Mesothelial cell of epicardium (in vitro differentiated cells): ENCODE results near the gene SPRR1A. TPM values are rescaled to one million over a fixed set of nuclear protein-coding genes. Genes with fewer than 3 reads are reported as not detected.

Source experiments
- DNase-seq, 2 experiments: peaks; one replicate each; pipeline ENCODE4 v3.0.0; 2021; ENCODE audit warnings: low spot score in 2 of 2; ENCODE audit not compliant: unreplicated experiment in 2 of 2
- H3K27ac Mint-ChIP-seq: 2 replicates; pipeline ENCODE4 v1.8.0; 2021; ENCODE audit warnings: mixed read lengths
- H3K27me3 Mint-ChIP-seq: 2 replicates; pipeline ENCODE4 v1.8.0; 2021; ENCODE audit warnings: low read depth, mixed read lengths
- H3K36me3 Mint-ChIP-seq: 2 replicates; pipeline ENCODE4 v1.8.0; 2021; ENCODE audit warnings: mixed read lengths
- H3K4me1 Mint-ChIP-seq: 2 replicates; pipeline ENCODE4 v1.8.0; 2021; ENCODE audit warnings: mixed read lengths
- H3K4me3 Mint-ChIP-seq: 2 replicates; pipeline ENCODE4 v1.8.0; 2021; ENCODE audit warnings: mild to moderate bottlenecking, moderate library complexity, mixed read lengths
- H3K9me3 Mint-ChIP-seq: 2 replicates; pipeline ENCODE4 v1.8.0; 2021; ENCODE audit warnings: mixed read lengths
- CTCF ChIP-seq: fragments of 200-600 bp; sonication (generic); IDR thresholded peaks from one replicate; pipeline ENCODE4 v1.5.0; 2021; ENCODE audit warnings: antibody characterized with exemption; ENCODE audit not compliant: unreplicated experiment
- total RNA-seq: library from RNA; stranded (reverse); gene quantifications from 3 replicates; pipeline ENCODE4 v1.2.1, GENCODE V29; 2021

SPRR1A gene
- total RNA-seq = not detected in 3 replicates

GRCh38 chr1:152983743-152984142, at the start of gene SPRR1A:
TSS of gene SPRR1A (plus strand) at chr1:152984081. CDS start at chr1:152985231, 1,150 bp downstream.
- Mint-ChIP-seq H3K27ac (no peak within 1 kb of the TSS), H3K4me1 (no peaks in the 10 kb centered on the region), H3K27me3 (peaks cover 21% of the 10 kb centered on the region), H3K4me3 (no peak within 1 kb of the TSS), H3K9me3 (peaks cover 12% of the 10 kb centered on the region), H3K36me3 (no peaks in the 10 kb centered on the region)
- no peak for TF ChIP-seq CTCF
- DNase-seq = no peak

- Mint-ChIP-seq H3K36me3 (no peaks in the 10 kb centered on the region), H3K4me1 (no peaks in the 10 kb centered on the region), H3K27me3 (no peaks in the 10 kb centered on the region), H3K27ac (no peak overlapping the region), H3K4me3 (no peak overlapping the region), H3K9me3 (peaks cover 34% of the 10 kb centered on the region)
- DNase-seq = no peak
- no peak for TF ChIP-seq CTCF
Measured at GRCh38 chr1:152940614-152941013, 43.3 kb upstream of the SPRR1A start.

- Mint-ChIP-seq H3K27ac (no peak overlapping the region), H3K27me3 (no peaks in the 10 kb centered on the region), H3K4me3 (no peak overlapping the region), H3K36me3 (no peaks in the 10 kb centered on the region), H3K9me3 (peaks cover 37% of the 10 kb centered on the region), H3K4me1 (no peaks in the 10 kb centered on the region)
- no peak for DNase-seq
- no peak for TF ChIP-seq CTCF
Measured at GRCh38 chr1:152941037-152941711, 42.7 kb upstream of the SPRR1A start.

GRCh38 chr1:152942161-152942560, 41.7 kb upstream of the SPRR1A start:
- Mint-ChIP-seq H3K36me3 (no peaks in the 10 kb centered on the region), H3K4me1 (no peaks in the 10 kb centered on the region), H3K9me3 (peaks cover 39% of the 10 kb centered on the region), H3K27ac (no peak overlapping the region), H3K4me3 (no peak overlapping the region), H3K27me3 (peaks cover 2% of the 10 kb centered on the region)
- DNase-seq = no peak
- no peak for TF ChIP-seq CTCF

- no peak for DNase-seq
- Mint-ChIP-seq H3K4me3 (no peak overlapping the region), H3K9me3 (peaks cover 35% of the 10 kb centered on the region)
Measured at GRCh38 chr1:152946248-152946647, 37.6 kb upstream of the SPRR1A start.

More at GRCh38 chr1:152946248-152946647, 37.6 kb upstream of the SPRR1A start:
- no peak for TF ChIP-seq CTCF
- Mint-ChIP-seq H3K4me1 (no peaks in the 10 kb centered on the region), H3K36me3 (no peaks in the 10 kb centered on the region), H3K27ac (no peak overlapping the region), H3K27me3 (peaks cover 4% of the 10 kb centered on the region)
